ENCODE measurements around the gene MORN1. TPM values are rescaled to one million over a fixed set of nuclear protein-coding genes. Genes with fewer than 3 reads are reported as not detected.

The MORN1 gene
- total RNA-seq, 1 experiment from 2014 or later, result 12.7 TPM

- Histone ChIP-seq H3K36me3 (replicated peaks; ENCODE audit: control insufficient read depth, insufficient read depth, low read length) (peaks cover 15% of the 10 kb centered on the region), H3K27me3 (ENCODE audit: control insufficient read depth, insufficient read depth, low read length) (no peaks in the 10 kb centered on the region), H3K4me3 (ENCODE audit: insufficient read depth, low read depth, low read length) (no peak overlapping the region)
- DNase-seq, result no peak
These were observed 2.1 kb upstream of the MORN1 start for GRCh38 chr1:2393471-2393877.

GRCh38 chr1:2392686-2393085 is 1.3 kb upstream of the MORN1 start:
- Histone ChIP-seq H3K27me3 (ENCODE audit: control insufficient read depth, insufficient read depth, low read length) (no peaks in the 10 kb centered on the region), H3K4me3 (ENCODE audit: insufficient read depth, low read depth, low read length) (peak overlapping the region; percentile 98), H3K36me3 (replicated peaks; ENCODE audit: control insufficient read depth, insufficient read depth, low read length) (peaks cover 14% of the 10 kb centered on the region)
- no peak for DNase-seq

- Histone ChIP-seq H3K36me3 (replicated peaks; ENCODE audit: control insufficient read depth, insufficient read depth, low read length) (peaks cover 10% of the 10 kb centered on the region), H3K27me3 (ENCODE audit: control insufficient read depth, insufficient read depth, low read length) (no peaks in the 10 kb centered on the region), H3K4me3 (ENCODE audit: insufficient read depth, low read depth, low read length) (peak overlapping the region; percentile 98)
- peak; percentile 85 for DNase-seq
These were observed 666 bp upstream of the MORN1 start for GRCh38 chr1:2391931-2392509.

- no peak for DNase-seq
- peaks cover 4% of the 10 kb centered on the region; the same call in 1 of the 2 replicates for H3K36me3 ChIP-seq (replicated peaks; ENCODE audit: control insufficient read depth, insufficient read depth, low read length)
- no peaks in the 10 kb centered on the region for H3K27me3 ChIP-seq (ENCODE audit: control insufficient read depth, insufficient read depth, low read length)
- H3K4me3 ChIP-seq (ENCODE audit: insufficient read depth, low read depth, low read length), result no peak overlapping the region
These were observed 1.7 kb downstream of the MORN1 start for GRCh38 chr1:2389644-2390043.

- H3K4me3 ChIP-seq (ENCODE audit: insufficient read depth, low read depth, low read length), result no peak overlapping the region
- no peaks in the 10 kb centered on the region for H3K27me3 ChIP-seq (ENCODE audit: control insufficient read depth, insufficient read depth, low read length)
- H3K36me3 ChIP-seq (replicated peaks; ENCODE audit: control insufficient read depth, insufficient read depth, low read length), result peaks cover 2% of the 10 kb centered on the region; the same call in 1 of the 2 replicates
- no peak for DNase-seq
These were observed 3.1 kb downstream of the MORN1 start for GRCh38 chr1:2388004-2388913.

GRCh38 chr1:2386636-2387611 is 4.4 kb downstream of the MORN1 start:
- no peaks in the 10 kb centered on the region for H3K36me3 ChIP-seq (replicated peaks; ENCODE audit: control insufficient read depth, insufficient read depth, low read length)
- H3K4me3 ChIP-seq (ENCODE audit: insufficient read depth, low read depth, low read length), result no peak overlapping the region
- no peak for DNase-seq
- H3K27me3 ChIP-seq (ENCODE audit: control insufficient read depth, insufficient read depth, low read length), result no peaks in the 10 kb centered on the region

GRCh38 chr1:2385606-2386280 is 5.6 kb downstream of the MORN1 start:
- H3K36me3 ChIP-seq (replicated peaks; ENCODE audit: control insufficient read depth, insufficient read depth, low read length), result no peaks in the 10 kb centered on the region

GRCh38 chr1:2384941-2385481 is 6.3 kb downstream of the MORN1 start:
- Histone ChIP-seq H3K27me3 (ENCODE audit: control insufficient read depth, insufficient read depth, low read length) (no peaks in the 10 kb centered on the region), H3K4me3 (ENCODE audit: insufficient read depth, low read depth, low read length) (no peak overlapping the region), H3K36me3 (replicated peaks; ENCODE audit: control insufficient read depth, insufficient read depth, low read length) (no peaks in the 10 kb centered on the region)
- peak; percentile 76 for DNase-seq

More at GRCh38 chr1:2385606-2386280, 5.6 kb downstream of the MORN1 start:
- no peak for DNase-seq
- no peak overlapping the region for H3K4me3 ChIP-seq (ENCODE audit: insufficient read depth, low read depth, low read length)
- no peaks in the 10 kb centered on the region for H3K27me3 ChIP-seq (ENCODE audit: control insufficient read depth, insufficient read depth, low read length)

- no peaks in the 10 kb centered on the region for H3K27me3 ChIP-seq (ENCODE audit: control insufficient read depth, insufficient read depth, low read length)
- H3K36me3 ChIP-seq (replicated peaks; ENCODE audit: control insufficient read depth, insufficient read depth, low read length), result no peaks in the 10 kb centered on the region
- no peak for DNase-seq
- H3K4me3 ChIP-seq (ENCODE audit: insufficient read depth, low read depth, low read length), result no peak overlapping the region
These were observed 7.1 kb downstream of the MORN1 start for GRCh38 chr1:2384130-2384860.

GRCh38 chr1:2383576-2383975 is 7.8 kb downstream of the MORN1 start:
- Histone ChIP-seq H3K4me3 (ENCODE audit: insufficient read depth, low read depth, low read length) (no peak overlapping the region), H3K27me3 (ENCODE audit: control insufficient read depth, insufficient read depth, low read length) (no peaks in the 10 kb centered on the region), H3K36me3 (replicated peaks; ENCODE audit: control insufficient read depth, insufficient read depth, low read length) (no peaks in the 10 kb centered on the region)
- DNase-seq, result no peak

GRCh38 chr1:2382621-2383361 is 8.6 kb downstream of the MORN1 start:
- H3K36me3 ChIP-seq (replicated peaks; ENCODE audit: control insufficient read depth, insufficient read depth, low read length), result no peaks in the 10 kb centered on the region
- no peaks in the 10 kb centered on the region for H3K27me3 ChIP-seq (ENCODE audit: control insufficient read depth, insufficient read depth, low read length)
- peak; percentile 95 for DNase-seq
- no peak overlapping the region for H3K4me3 ChIP-seq (ENCODE audit: insufficient read depth, low read depth, low read length)

- H3K4me3 ChIP-seq (ENCODE audit: insufficient read depth, low read depth, low read length), result no peak overlapping the region
- peak; percentile 99 for DNase-seq
- H3K27me3 ChIP-seq (ENCODE audit: control insufficient read depth, insufficient read depth, low read length), result no peaks in the 10 kb centered on the region
- H3K36me3 ChIP-seq (replicated peaks; ENCODE audit: control insufficient read depth, insufficient read depth, low read length), result no peaks in the 10 kb centered on the region
These were observed 9.4 kb downstream of the MORN1 start for GRCh38 chr1:2381741-2382620.
